Measurements from ENCODE around the gene VANGL1. TPM values are rescaled to one million over a fixed set of nuclear protein-coding genes. Genes with fewer than 3 reads are reported as not detected.

VANGL1 gene
- total and polyA plus RNA-seq, 4 donors = 1.6 to 10.9 (median 5.4) TPM

GRCh38 chr1:115644109-115644508 lies 2.3 kb downstream of the VANGL1 start:
- Histone ChIP-seq H3K9me3 (ENCODE audit: control insufficient read depth in 4 of 4, insufficient read depth in 3 of 4, low read length in 3 of 4) (peaks cover 0 to 5% (median 2%) of the 10 kb centered on the region in 4 donors), H3K4me1 (ENCODE audit: control insufficient read depth in 5 of 5, insufficient read depth in 5 of 5, low read length in 5 of 5) (peaks cover 0 to 18% (median 4%) of the 10 kb centered on the region in 5 donors), H3K9ac (ENCODE audit: insufficient read depth in 1 of 2, low read length in 2 of 2) (no peak overlapping the region), H3K4me3 (no peak overlapping the region), H3K27ac (ENCODE audit: low read depth in 1 of 2, low read length in 1 of 2) (no peak overlapping the region), H3K36me3 (ENCODE audit: control insufficient read depth in 4 of 4, insufficient read depth in 4 of 4, low read length in 4 of 4) (no peaks in the 10 kb centered on the region), H3K27me3 (ENCODE audit: control insufficient read depth in 3 of 3, insufficient read depth in 3 of 3, low read length in 2 of 3) (no peaks in the 10 kb centered on the region)
- DNase-seq (no peak), ATAC-seq (ENCODE audit: insufficient read depth, low FRiP score) (no peak)
- WGBS, 2 donors = 93 to 96% methylated on average over 3 of the region's 3 CpGs
- no peak for TF ChIP-seq CTCF (IDR thresholded peaks at IDR 0.05; ENCODE audit: control extremely low read depth, extremely low read depth)

- Histone ChIP-seq H3K36me3 (ENCODE audit: control insufficient read depth in 4 of 4, insufficient read depth in 4 of 4, low read length in 4 of 4) (peaks cover 0 to 2% (median under 1%) of the 10 kb centered on the region in 4 donors), H3K9me3 (ENCODE audit: control insufficient read depth in 4 of 4, insufficient read depth in 3 of 4, low read length in 3 of 4) (no peaks in the 10 kb centered on the region), H3K4me3 (no peak overlapping the region), H3K27ac (ENCODE audit: low read depth in 1 of 2, low read length in 1 of 2) (no peak overlapping the region), H3K9ac (ENCODE audit: insufficient read depth in 1 of 2, low read length in 2 of 2) (no peak overlapping the region), H3K27me3 (ENCODE audit: control insufficient read depth in 3 of 3, insufficient read depth in 3 of 3, low read length in 2 of 3) (no peaks in the 10 kb centered on the region), H3K4me1 (ENCODE audit: control insufficient read depth in 5 of 5, insufficient read depth in 5 of 5, low read length in 5 of 5) (peaks cover 2 to 28% (median 11%) of the 10 kb centered on the region in 5 donors)
- no peak for TF ChIP-seq CTCF (IDR thresholded peaks at IDR 0.05; ENCODE audit: control extremely low read depth, extremely low read depth)
- WGBS, 2 donors = 55 to 75% methylated on average over 2 of the region's 2 CpGs
- no peak for ATAC-seq (ENCODE audit: insufficient read depth, low FRiP score)
- DNase-seq = no peak
Measured at GRCh38 chr1:115647047-115647446, 5.3 kb downstream of the VANGL1 start.

- Histone ChIP-seq H3K9ac (ENCODE audit: insufficient read depth in 1 of 2, low read length in 2 of 2) (no peak overlapping the region), H3K36me3 (ENCODE audit: control insufficient read depth in 4 of 4, insufficient read depth in 4 of 4, low read length in 4 of 4) (peaks cover 0 to 6% (median 3%) of the 10 kb centered on the region in 4 donors), H3K9me3 (ENCODE audit: control insufficient read depth in 4 of 4, insufficient read depth in 3 of 4, low read length in 3 of 4) (no peaks in the 10 kb centered on the region), H3K4me1 (ENCODE audit: control insufficient read depth in 5 of 5, insufficient read depth in 5 of 5, low read length in 5 of 5) (peaks cover 2 to 28% (median 11%) of the 10 kb centered on the region in 5 donors), H3K27ac (ENCODE audit: low read depth in 1 of 2, low read length in 1 of 2) (no peak overlapping the region), H3K27me3 (ENCODE audit: control insufficient read depth in 3 of 3, insufficient read depth in 3 of 3, low read length in 2 of 3) (no peaks in the 10 kb centered on the region), H3K4me3 (no peak overlapping the region)
- DNase-seq (no peak), ATAC-seq (ENCODE audit: insufficient read depth, low FRiP score) (no peak)
- WGBS, 2 donors = 61 to 74% methylated on average over 2 of the region's 2 CpGs
- TF ChIP-seq CTCF (IDR thresholded peaks at IDR 0.05; ENCODE audit: control extremely low read depth, extremely low read depth) = no peak
Measured at GRCh38 chr1:115647507-115647906, 5.7 kb downstream of the VANGL1 start.

Measured in lung (tissue), 12 donors.